Thyroid gland (tissue), 4 donors: ENCODE measurements around the gene TRMT2A. TPM values are rescaled to one million over a fixed set of nuclear protein-coding genes. Genes with fewer than 3 reads are reported as not detected.

Source experiments
- DNase-seq, 2 donors: peaks; one replicate each; pipeline ENCODE4 v3.0.0-alpha.2; 2019
- H3K27ac ChIP-seq, 3 donors: fragments of 200-600 bp; sonication (generic); 1 replicate in 2 of 3; 2 replicates in 1 of 3; pipeline ENCODE4 v1.5.1; 2016 to 2019; ENCODE audit warnings: mild to moderate bottlenecking in 1 of 3, moderate library complexity in 1 of 3
- H3K27me3 ChIP-seq: fragments of 200-600 bp; sonication (generic); one replicate; pipeline ENCODE4 v1.5.1; 2019
- H3K36me3 ChIP-seq, 2 donors: fragments of 200-600 bp; sonication (generic); one replicate each; pipeline ENCODE4 v1.5.1; 2016 to 2019
- H3K4me1 ChIP-seq, 2 donors: fragments of 200-600 bp; sonication (generic); one replicate each; pipeline ENCODE4 v1.5.1; 2017 to 2019
- H3K4me3 ChIP-seq, 3 donors: fragments of 200-600 bp; sonication (generic); replicated peaks in 1 of 3; 1 replicate in 2 of 3; 2 replicates in 1 of 3; pipeline ENCODE4 v1.5.1; 2016; ENCODE audit warnings: mild to moderate bottlenecking in 1 of 3
- H3K9me3 ChIP-seq: fragments of 200-600 bp; sonication (generic); one replicate; pipeline ENCODE4 v1.5.1; 2017
- CTCF ChIP-seq, 6 experiments: fragments of 200-600 bp in 3 of 6; fragments of 450-650 bp in 3 of 6; sonication (generic) in 3 of 6; IDR thresholded peaks; one replicate each; pipeline ENCODE4 v1.5.1; 2016 to 2019; ENCODE audit warnings: antibody characterized with exemption in 6 of 6, mild to moderate bottlenecking in 2 of 6, inconsistent platforms in 1 of 6, moderate library complexity in 1 of 6
- POLR2A ChIP-seq, 2 donors: fragments of 450-650 bp; IDR thresholded peaks; one replicate each; pipeline ENCODE4 v1.6.1; 2017; ENCODE audit warnings: antibody characterized with exemption in 2 of 2, mild to moderate bottlenecking in 2 of 2, moderate library complexity in 1 of 2
- WGBS, 2 donors: methylation state at CpG; one replicate each; pipeline ENCODE4 v1.1.5; 2017; 5-methylcytosine and 5-hydroxymethylcytosine counted together
- intact Hi-C: fragments of 100-400 bp; cut with DNase I; formaldehyde crosslinking; loops from one replicate; pipeline ENCODE4 v1.15.1; 2023
- microRNA counts, 2 donors: library from miRNA; unstranded; fragments of <30 nt; microRNA quantifications; one replicate each; lab custom pipeline; 2016 to 2017
- microRNA-seq: library from miRNA; unstranded; fragments of <30 nt; microRNA quantifications from one replicate; pipeline ENCODE4, GENCODE V29; 2016
- small RNA-seq: library from RNA; depleted of rRNA; stranded (forward); fragments of <200 nt; gene quantifications from one replicate; pipeline ENCODE3, GENCODE V24; 2016
- total RNA-seq, 4 donors: library from RNA; depleted of rRNA; stranded (reverse); fragments of >200 nt; gene quantifications; one replicate each; pipeline ENCODE4 v1.2.3, GENCODE V29; 2016

TRMT2A gene
- total RNA-seq, 4 donors from 2014 or later = 36.9 to 65.5 (median 53.3) TPM

GRCh38 chr22:20063271-20064139 lies 53.5 kb downstream of the TRMT2A start:
- TF ChIP-seq CTCF (IDR thresholded peaks at IDR 0.05) (no peak), POLR2A (IDR thresholded peaks at IDR 0.05) (no peak)
- H3K27me3 ChIP-seq = no peaks in the 10 kb centered on the region
- H3K9me3 ChIP-seq = no peaks in the 10 kb centered on the region
- intact Hi-C loops = no loop called here
- no peak for DNase-seq
- H3K27ac ChIP-seq = no peak overlapping the region
- H3K4me3 ChIP-seq = no peak overlapping the region
- no peaks in the 10 kb centered on the region for H3K4me1 ChIP-seq
- peaks cover 28 to 34% of the 10 kb centered on the region in 2 donors for H3K36me3 ChIP-seq
- WGBS, 2 donors = 92% methylated on average over 18 to 21 of the region's 27 CpGs

- Histone ChIP-seq H3K27me3 (no peaks in the 10 kb centered on the region), H3K27ac (no peak overlapping the region), H3K4me1 (no peaks in the 10 kb centered on the region), H3K4me3 (no peak overlapping the region), H3K36me3 (peaks cover 28 to 34% of the 10 kb centered on the region in 2 donors), H3K9me3 (no peaks in the 10 kb centered on the region)
- no peak for TF ChIP-seq POLR2A (IDR thresholded peaks at IDR 0.05)
- TF ChIP-seq CTCF (IDR thresholded peaks at IDR 0.05) = no peak
- WGBS, 2 donors = 83 to 87% methylated on average over 11 of the region's 11 CpGs
- no peak for DNase-seq
- intact Hi-C loops = no loop called here
These were observed 54.3 kb downstream of the TRMT2A start for GRCh38 chr22:20062766-20063083.

GRCh38 chr22:20062043-20062765 lies 54.8 kb downstream of the TRMT2A start:
- WGBS, 2 donors = 94 to 97% methylated on average over 8 to 17 of the region's 18 CpGs
- H3K4me1 ChIP-seq = no peaks in the 10 kb centered on the region
- H3K27ac ChIP-seq = no peak overlapping the region
- no peaks in the 10 kb centered on the region for H3K27me3 ChIP-seq
- H3K9me3 ChIP-seq = no peaks in the 10 kb centered on the region
- H3K36me3 ChIP-seq = peaks cover 29 to 34% of the 10 kb centered on the region in 2 donors
- intact Hi-C loops = no loop called here
- no peak overlapping the region for H3K4me3 ChIP-seq
- TF ChIP-seq CTCF (IDR thresholded peaks at IDR 0.05) = no peak
- no peak for TF ChIP-seq POLR2A (IDR thresholded peaks at IDR 0.05)
- DNase-seq = no peak

MicroRNA genes within 50 kb of the gene (microRNA counts, 767-probe panel; counts per million panel counts)
- microRNA hsa-miR-1306-3p (lab: Ali Mortazavi, UCI) = 0 counts per million in 2 donors

Small RNA genes within 50 kb of the gene (microRNA-seq; reads per million reads assigned to microRNA genes)
- not detected for gene MIR6816

Small RNA genes within 50 kb of the gene (small RNA-seq; reads per million reads assigned to genes)
- gene MIR6816 = not detected
- gene RF00017 = not detected
- not detected for gene RF00599

Other genes starting within 250 kb of the TRMT2A start
- 100 to 1,000 TPM in 3 of 4 donors, 10 to 100 TPM in 1; 92.6 to 216 (median 138) TPM for gene COMT, start 175.5 kb downstream of the TRMT2A start, total RNA-seq
- 10 to 100 TPM; 19.5 to 34.5 (median 25.6) TPM for gene TXNRD2, start 175.4 kb downstream of the TRMT2A start, total RNA-seq
- gene ARVCF, start 100.4 kb downstream of the TRMT2A start, total RNA-seq = 100 to 1,000 TPM in 3 of 4 donors, 10 to 100 TPM in 1; 34.5 to 123 (median 111) TPM
- 10 to 100 TPM; 50.3 to 82.7 (median 65.2) TPM for gene TANGO2, start 96.1 kb downstream of the TRMT2A start, total RNA-seq
- 10 to 100 TPM; 28.9 to 48.8 (median 31.5) TPM for gene DGCR8, start 37.0 kb downstream of the TRMT2A start, total RNA-seq
- gene RANBP1, start 1.1 kb downstream of the TRMT2A start, total RNA-seq = 100 to 1,000 TPM; 125 to 232 (median 173) TPM
- gene ZDHHC8, start 14.6 kb upstream of the TRMT2A start, total RNA-seq = 10 to 100 TPM; 13.4 to 22.4 (median 18.9) TPM
- gene CCDC188, start 33.8 kb upstream of the TRMT2A start, total RNA-seq = 1 to 10 TPM in 1 of 4 donors, under 1 TPM in 1, not detected in 2; 0.39 to 2.1 TPM
- gene RTN4R, start 151.1 kb upstream of the TRMT2A start, total RNA-seq = 1 to 10 TPM; 4.0 to 8.6 (median 5.9) TPM
- 100 to 1,000 TPM in 2 of 4 donors, 10 to 100 TPM in 2; 62.5 to 123 (median 90.8) TPM for gene DGCR6L, start 202.8 kb upstream of the TRMT2A start, total RNA-seq